Activated naive CD4-positive, alpha-beta T cell treated with anti-CD3 and anti-CD28 coated beads for 36 hours (primary cell): Measurements from ENCODE around the gene PKD2L2. TPM values are rescaled to one million over a fixed set of nuclear protein-coding genes. Genes with fewer than 3 reads are reported as not detected.
"Not testable (repeated sequence)": the region's sequence is repeated elsewhere in the genome, so short reads cannot be mapped to it uniquely, and the experiment has no call there.

Experiments used
- CTCF ChIA-PET: fragments of 350-600 bp; sonication (Branson Sonifier 250); formaldehyde crosslinking; loops from one replicate; lab custom pipeline; 2021; ENCODE audit warnings: antibody characterized with exemption; lab: Charles Lee
- DNase-seq: peaks from one replicate; pipeline ENCODE4 v3.0.0-alpha.2; 2020
- H3K27ac Mint-ChIP-seq: one replicate; pipeline ENCODE4 v1.8.0; 2021; ENCODE audit warnings: mild to moderate bottlenecking, mixed read lengths
- H3K27me3 Mint-ChIP-seq: one replicate; pipeline ENCODE4 v1.8.0; 2021; ENCODE audit warnings: low read depth, mixed read lengths
- H3K36me3 Mint-ChIP-seq: one replicate; pipeline ENCODE4 v1.8.0; 2021; ENCODE audit warnings: low read depth, mixed read lengths
- H3K4me1 Mint-ChIP-seq: one replicate; pipeline ENCODE4 v1.8.0; 2021; ENCODE audit warnings: low read depth, mixed read lengths
- H3K4me3 Mint-ChIP-seq: one replicate; pipeline ENCODE4 v1.8.0; 2021; ENCODE audit warnings: mild to moderate bottlenecking, moderate library complexity, mixed read lengths
- H3K9me3 Mint-ChIP-seq: one replicate; pipeline ENCODE4 v1.8.0; 2021; ENCODE audit warnings: mixed read lengths
- intact Hi-C: fragments of 100-400 bp; cut with micrococcal nuclease; formaldehyde crosslinking; loops from one replicate; pipeline ENCODE4 v1.15.1; 2023
- total RNA-seq, 2 experiments: library from RNA; stranded (reverse); gene quantifications; one replicate each; pipeline ENCODE4 v1.2.3, GENCODE V29; 2021

The PKD2L2 gene
- not detected for total RNA-seq

DNA sequence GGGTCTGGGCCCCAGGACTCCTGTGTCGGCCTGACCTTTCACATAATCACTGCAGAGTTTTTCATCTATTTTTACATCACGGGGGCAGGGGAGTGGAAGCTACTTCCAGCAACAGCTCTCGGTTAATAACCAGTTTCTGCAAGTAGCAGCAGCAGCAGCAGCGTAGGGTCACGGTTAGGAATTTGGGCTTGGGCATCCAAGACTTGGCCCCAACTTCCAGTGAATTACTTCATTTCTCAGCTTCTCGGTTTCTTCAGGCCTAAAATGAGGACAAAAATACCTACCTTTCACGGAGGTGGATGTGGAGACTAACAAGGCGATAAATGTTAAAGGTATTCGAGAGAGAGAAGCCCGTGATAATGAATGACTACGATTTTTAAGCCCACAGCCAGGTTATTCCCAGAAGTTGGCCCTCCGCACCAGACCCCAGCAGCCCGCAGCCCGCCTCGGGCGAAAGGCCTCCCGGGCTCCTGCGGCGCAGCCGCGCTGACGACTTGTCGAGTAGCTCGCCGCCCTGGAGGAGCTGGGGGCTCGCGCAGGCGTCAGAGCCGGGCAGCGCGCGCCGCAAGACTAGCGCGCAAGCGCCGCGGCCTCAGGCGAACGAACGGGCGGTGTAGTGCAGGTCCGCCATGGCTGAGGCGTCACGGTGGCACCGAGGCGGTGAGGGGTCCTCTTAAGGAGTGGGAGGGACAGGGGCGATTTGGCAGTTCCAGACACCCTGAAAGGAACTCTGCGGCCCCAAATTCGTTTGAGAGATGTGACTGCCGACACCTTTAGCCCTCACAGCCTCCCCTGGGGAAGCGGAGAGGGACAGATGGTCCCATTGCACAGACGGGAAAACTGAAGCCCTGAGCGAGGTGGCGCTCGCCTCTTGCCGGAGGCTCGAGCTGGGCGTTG is at the start of gene PKD2L2:
Gene PKD2L2, plus strand, starts transcription at position 595 of the 897 bp plus-strand sequence. Its CDS starts 35 bp downstream, at position 630.
- no peaks in the 10 kb centered on the region for H3K9me3 Mint-ChIP-seq
- H3K4me3 Mint-ChIP-seq: peak within 1 kb of the TSS; percentile 88
- CTCF ChIA-PET: interaction anchor here (0.7 to 2.6 kb wide), 6 partner anchors 8 to 229 kb away, joined by 3 to 16 read pairs (median 4); no protein-coding TSS in a partner anchor
- H3K27ac Mint-ChIP-seq: peak within 1 kb of the TSS; percentile 87
- intact Hi-C loops: loop anchor here (1.0 to 2.0 kb wide), 4 partner anchors 50 to 143 kb away; partner anchors contain the start of gene HNRNPA0
- H3K27me3 Mint-ChIP-seq: peaks cover 4% of the 10 kb centered on the region
- peak; percentile 84 for DNase-seq
- H3K4me1 Mint-ChIP-seq: peaks cover 21% of the 10 kb centered on the region
- peaks cover 1% of the 10 kb centered on the region for H3K36me3 Mint-ChIP-seq

- Mint-ChIP-seq H3K36me3 (no peaks in the 10 kb centered on the region), H3K4me1 (no peaks in the 10 kb centered on the region), H3K27ac (no peak overlapping the region), H3K27me3 (no peaks in the 10 kb centered on the region), H3K4me3 (no peak overlapping the region), H3K9me3 (no peaks in the 10 kb centered on the region)
- intact Hi-C loops: no loop called here
- CTCF ChIA-PET: no interaction called here
- no peak for DNase-seq
These were observed 47.0 kb upstream of the PKD2L2 start for GRCh38 chr5:137842296-137842695.

GRCh38 chr5:137843676-137844299 is 45.5 kb upstream of the PKD2L2 start:
- Mint-ChIP-seq H3K27ac (no peak overlapping the region), H3K4me3 (no peak overlapping the region), H3K4me1 (no peaks in the 10 kb centered on the region), H3K27me3 (no peaks in the 10 kb centered on the region), H3K36me3 (no peaks in the 10 kb centered on the region), H3K9me3 (no peaks in the 10 kb centered on the region)
- DNase-seq: no peak
- intact Hi-C loops: no loop called here
- CTCF ChIA-PET: interaction anchor here (0.6 to 0.9 kb wide), 3 partner anchors 92 to 1153 kb away, joined by 3 read pairs; no protein-coding TSS in a partner anchor

- intact Hi-C loops: no loop called here
- Mint-ChIP-seq H3K27ac (no peak overlapping the region), H3K9me3 (no peaks in the 10 kb centered on the region), H3K4me3 (no peak overlapping the region), H3K4me1 (no peaks in the 10 kb centered on the region), H3K27me3 (no peaks in the 10 kb centered on the region), H3K36me3 (no peaks in the 10 kb centered on the region)
- CTCF ChIA-PET: no interaction called here
- no peak for DNase-seq
These were observed 43.8 kb upstream of the PKD2L2 start for GRCh38 chr5:137845472-137845871.

GRCh38 chr5:137847687-137848086 is 41.6 kb upstream of the PKD2L2 start:
- Mint-ChIP-seq H3K27ac (no peak overlapping the region), H3K4me1 (no peaks in the 10 kb centered on the region), H3K27me3 (no peaks in the 10 kb centered on the region), H3K9me3 (no peaks in the 10 kb centered on the region), H3K36me3 (no peaks in the 10 kb centered on the region), H3K4me3 (no peak overlapping the region)
- intact Hi-C loops: no loop called here
- DNase-seq: no peak
- CTCF ChIA-PET: interaction anchor here (1.6 kb wide), 1 partner anchor 25 kb away, joined by 3 read pairs; no protein-coding TSS in a partner anchor

DNA sequence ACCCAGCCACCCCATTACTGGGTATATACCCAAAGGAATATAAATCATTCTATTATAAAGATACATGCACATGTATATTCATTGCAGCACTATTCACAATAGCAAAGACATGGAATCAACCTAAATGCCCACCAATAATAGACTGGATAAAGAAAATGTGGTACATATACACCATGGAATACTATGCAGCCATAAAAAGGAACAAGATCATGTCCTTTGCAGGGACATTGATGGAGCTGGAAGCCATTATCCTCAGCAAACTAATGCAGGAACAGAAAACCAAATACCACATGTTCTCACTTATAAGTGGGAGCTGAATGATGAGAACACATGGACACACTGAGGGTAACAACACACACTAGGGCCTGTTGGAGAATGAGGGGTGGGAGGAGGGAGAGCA is 36.1 kb upstream of the PKD2L2 start:
- H3K27ac Mint-ChIP-seq, H3K9me3 Mint-ChIP-seq, intact Hi-C loops, H3K4me3 Mint-ChIP-seq, H3K36me3 Mint-ChIP-seq, DNase-seq, H3K27me3 Mint-ChIP-seq, CTCF ChIA-PET: not testable (repeated sequence)
- peaks cover 13% of the 10 kb centered on the region for H3K4me1 Mint-ChIP-seq

- no peaks in the 10 kb centered on the region for H3K9me3 Mint-ChIP-seq
- intact Hi-C loops: no loop called here
- no peak overlapping the region for H3K27ac Mint-ChIP-seq
- H3K4me1 Mint-ChIP-seq: peaks cover 15% of the 10 kb centered on the region
- H3K4me3 Mint-ChIP-seq: no peak overlapping the region
- H3K27me3 Mint-ChIP-seq: no peaks in the 10 kb centered on the region
- peaks cover 4% of the 10 kb centered on the region for H3K36me3 Mint-ChIP-seq
- CTCF ChIA-PET: no interaction called here
- DNase-seq: no peak
These were observed 33.1 kb upstream of the PKD2L2 start for GRCh38 chr5:137856201-137856600.

DNA sequence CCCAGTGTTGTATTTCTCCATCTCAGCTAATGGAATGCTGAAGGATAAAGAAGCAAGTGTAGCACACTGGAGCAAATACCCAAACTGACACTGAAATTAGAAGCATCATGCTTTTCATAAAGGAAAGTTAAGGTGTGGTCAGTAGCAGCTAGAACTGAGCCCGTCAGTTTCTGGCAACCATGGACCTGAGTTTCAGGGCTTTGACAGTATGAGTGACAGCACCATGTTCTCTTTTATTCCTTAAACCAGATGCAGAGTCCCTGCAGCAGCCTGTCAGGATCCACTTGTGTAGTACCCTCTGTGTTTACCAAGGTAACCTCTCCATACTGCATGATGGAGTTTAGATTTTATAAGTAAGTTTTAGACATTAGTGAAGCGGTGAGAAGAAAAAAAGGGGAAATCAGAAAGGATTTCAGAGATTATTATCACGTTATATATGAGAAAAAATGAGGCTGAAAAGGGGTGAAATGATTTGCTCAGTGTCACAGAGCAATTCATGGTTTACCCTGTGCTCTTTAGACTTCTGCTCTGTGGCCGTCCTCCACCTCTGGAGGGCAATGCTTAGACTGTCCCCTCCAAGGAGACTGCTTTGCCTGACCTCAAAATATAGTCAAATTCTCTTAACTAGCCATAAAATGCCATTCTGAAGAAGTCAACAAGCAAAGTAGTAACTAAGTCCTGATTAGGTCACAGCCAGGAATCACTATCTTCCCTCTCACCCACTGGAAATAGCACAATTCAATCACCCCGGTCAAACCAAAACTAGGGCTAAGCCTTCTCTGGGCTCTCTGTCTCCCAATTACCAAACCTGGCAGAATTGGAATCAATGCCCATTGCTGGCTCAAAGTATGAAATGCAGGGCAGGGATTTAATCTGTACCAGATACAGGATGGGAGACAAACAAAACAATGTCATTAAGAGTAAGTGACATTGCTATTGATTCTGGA is 32.1 kb upstream of the PKD2L2 start:
- peaks cover 4% of the 10 kb centered on the region for H3K36me3 Mint-ChIP-seq
- no peaks in the 10 kb centered on the region for H3K27me3 Mint-ChIP-seq
- no peak for DNase-seq
- intact Hi-C loops: no loop called here
- no peaks in the 10 kb centered on the region for H3K9me3 Mint-ChIP-seq
- H3K27ac Mint-ChIP-seq: no peak overlapping the region
- no peak overlapping the region for H3K4me3 Mint-ChIP-seq
- H3K4me1 Mint-ChIP-seq: peaks cover 21% of the 10 kb centered on the region
- CTCF ChIA-PET: interaction anchor here (0.7 kb wide), 2 partner anchors 15 to 212 kb away, joined by 3 to 4 read pairs; no protein-coding TSS in a partner anchor

DNA sequence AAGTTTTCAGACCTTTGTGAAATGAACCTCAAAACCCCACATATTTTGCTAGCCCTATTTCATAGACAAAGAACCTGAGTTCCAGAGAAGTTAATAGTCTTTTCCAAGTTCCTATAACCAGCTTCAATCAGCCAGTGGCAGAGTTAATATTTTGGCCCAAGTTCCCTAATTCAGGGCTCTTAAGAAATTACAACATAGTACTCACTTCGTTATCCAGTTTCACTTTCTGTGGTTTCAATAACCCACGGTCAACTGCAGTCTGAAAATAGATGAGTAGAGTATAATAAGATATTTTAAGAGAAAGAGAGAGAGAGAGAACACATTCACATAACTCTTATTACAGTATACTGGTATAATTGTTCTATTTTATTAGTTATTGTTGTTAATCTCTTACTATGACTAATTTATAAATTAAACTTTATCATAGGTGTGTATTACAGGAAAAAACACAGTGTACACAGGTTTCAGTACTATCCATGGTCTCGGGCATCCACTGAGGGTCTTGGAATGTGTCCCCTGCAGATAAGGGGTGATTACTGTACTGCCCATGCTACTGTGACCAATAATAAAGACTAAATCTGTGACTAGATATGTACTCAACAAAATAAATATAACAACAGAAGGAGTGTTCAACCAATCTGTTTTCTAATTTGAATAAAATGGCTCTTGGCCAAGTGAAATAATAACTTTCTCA is 30.9 kb upstream of the PKD2L2 start:
- Mint-ChIP-seq H3K4me3 (peak overlapping the region; percentile 31), H3K27ac (no peak overlapping the region), H3K36me3 (peaks cover under 1% of the 10 kb centered on the region), H3K9me3 (no peaks in the 10 kb centered on the region), H3K4me1 (peaks cover 21% of the 10 kb centered on the region), H3K27me3 (no peaks in the 10 kb centered on the region)
- intact Hi-C loops: no loop called here
- CTCF ChIA-PET: interaction anchor here (0.7 kb wide), 1 partner anchor 211 kb away, joined by 3 read pairs; no protein-coding TSS in a partner anchor
- DNase-seq: no peak

GRCh38 chr5:137858954-137859353 is 30.3 kb upstream of the PKD2L2 start:
- no peak for DNase-seq
- Mint-ChIP-seq H3K27me3 (no peaks in the 10 kb centered on the region), H3K4me1 (peaks cover 21% of the 10 kb centered on the region), H3K4me3 (no peak overlapping the region), H3K36me3 (no peaks in the 10 kb centered on the region), H3K27ac (no peak overlapping the region), H3K9me3 (no peaks in the 10 kb centered on the region)
- CTCF ChIA-PET: no interaction called here
- intact Hi-C loops: no loop called here

DNA sequence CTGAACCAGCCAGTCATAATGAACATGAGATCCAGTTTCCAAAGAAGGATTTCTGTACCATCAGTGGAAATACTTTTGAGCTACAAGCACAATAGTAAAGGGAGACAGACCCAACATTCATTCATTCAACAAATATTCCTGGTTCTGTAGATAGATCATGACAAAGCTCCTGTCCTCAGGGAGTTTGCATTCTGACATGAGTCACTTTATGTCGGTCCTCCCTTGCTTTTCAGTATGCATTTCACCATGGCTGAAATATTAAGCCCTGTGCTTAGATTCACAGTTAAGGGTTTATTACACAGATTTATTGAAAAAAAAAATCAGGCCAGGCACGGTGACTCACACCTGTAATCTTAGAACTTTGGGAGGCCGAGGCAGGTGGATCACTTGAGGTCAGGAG is 27.0 kb upstream of the PKD2L2 start:
- H3K27me3 Mint-ChIP-seq: no peaks in the 10 kb centered on the region
- H3K4me3 Mint-ChIP-seq: no peak overlapping the region
- no peaks in the 10 kb centered on the region for H3K9me3 Mint-ChIP-seq
- peaks cover 17% of the 10 kb centered on the region for H3K4me1 Mint-ChIP-seq
- H3K27ac Mint-ChIP-seq: no peak overlapping the region
- intact Hi-C loops: no loop called here
- DNase-seq: no peak
- H3K36me3 Mint-ChIP-seq: no peaks in the 10 kb centered on the region
- CTCF ChIA-PET: interaction anchor here (0.9 kb wide), 1 partner anchor 83 kb away, joined by 3 read pairs; no protein-coding TSS in a partner anchor
